RWPE1 (cell line): ENCODE results near the gene DNAJC30.
"Not testable (repeated sequence)": the region's sequence is repeated elsewhere in the genome, so short reads cannot be mapped to it uniquely, and the experiment has no call there.

Experiments
- CTCF ChIA-PET: fragments of 350-600 bp; sonication (Branson Sonifier 250); formaldehyde crosslinking; extraction: SDS; loops from one replicate; lab custom pipeline; 2021; lab: Yijun Ruan, JAX
- POLR2A ChIA-PET: fragments of 400-600 bp; formaldehyde crosslinking; extraction: SDS; loops from one replicate; lab custom pipeline; 2020; ENCODE audit warnings: antibody characterized with exemption; ENCODE audit not compliant: low non-redundant PET; lab: Yijun Ruan, JAX
- DNase-seq: peaks from one replicate; pipeline ENCODE4 v3.0.0; 2012; ENCODE audit warnings: low spot score
- H3K27ac ChIP-seq: fragments of 450-650 bp; 2 replicates; pipeline ENCODE4 v1.5.1; 2017
- CTCF ChIP-seq: fragments of 450-650 bp; conservative IDR thresholded peaks from 2 replicates; pipeline ENCODE4 v1.5.1; 2017; ENCODE audit warnings: low read depth, mild to moderate bottlenecking

DNAJC30 gene

GRCh38 chr7:73718438-73718881, 35.2 kb upstream of the DNAJC30 start:
- CTCF ChIA-PET, result interaction anchor here (0.6 to 0.7 kb wide), 2 partner anchors 11 to 22 kb away, joined by 3 to 5 read pairs; no protein-coding TSS in a partner anchor
- POLR2A ChIA-PET, result no interaction called here
- no peak for DNase-seq
- peak overlapping the region; percentile 89 for H3K27ac ChIP-seq
- no peak for TF ChIP-seq CTCF

GRCh38 chr7:73717991-73718405, 34.7 kb upstream of the DNAJC30 start:
- ChIA-PET CTCF (interaction anchor here (0.6 to 0.7 kb wide), 2 partner anchors 11 to 22 kb away, joined by 3 to 5 read pairs; no protein-coding TSS in a partner anchor), POLR2A (no interaction called here)
- DNase-seq, result peak; percentile 68
- H3K27ac ChIP-seq, result peak overlapping the region; percentile 89
- TF ChIP-seq CTCF, result no peak

GRCh38 chr7:73717025-73717807, 34.0 kb upstream of the DNAJC30 start:
- TF ChIP-seq CTCF, result no peak
- ChIA-PET POLR2A (no interaction called here), CTCF (interaction anchor here (0.5 to 0.9 kb wide), 3 partner anchors 105 to 285 kb away, joined by 3 to 4 read pairs (median 4); no protein-coding TSS in a partner anchor)
- DNase-seq, result no peak
- peak overlapping the region; percentile 89 for H3K27ac ChIP-seq

GRCh38 chr7:73716318-73716890, 33.2 kb upstream of the DNAJC30 start:
- no peak for TF ChIP-seq CTCF
- no peak for DNase-seq
- ChIA-PET CTCF (interaction anchor here (0.5 to 1.2 kb wide), 6 partner anchors 9 to 284 kb away, joined by 3 to 4 read pairs (median 3); no protein-coding TSS in a partner anchor), POLR2A (interaction anchor here (0.6 kb wide), 1 partner anchor 10 kb away, joined by 3 read pairs; no protein-coding TSS in a partner anchor)
- peak overlapping the region; percentile 89 for H3K27ac ChIP-seq

- DNase-seq, result peak; percentile 96
- peak overlapping the region; percentile 89 for H3K27ac ChIP-seq
- ChIA-PET POLR2A (interaction anchor here (0.6 kb wide), 1 partner anchor 10 kb away, joined by 3 read pairs; no protein-coding TSS in a partner anchor), CTCF (interaction anchor here (0.5 to 1.2 kb wide), 6 partner anchors 10 to 487 kb away, joined by 3 to 5 read pairs (median 4); no protein-coding TSS in a partner anchor)
- TF ChIP-seq CTCF, result no peak
Observed at GRCh38 chr7:73715648-73716317, 32.5 kb upstream of the DNAJC30 start.

GRCh38 chr7:73713319-73713718, 30.1 kb upstream of the DNAJC30 start:
- H3K27ac ChIP-seq, result peak overlapping the region; percentile 1
- CTCF ChIA-PET, POLR2A ChIA-PET, DNase-seq: not testable (repeated sequence)
